ENCODE measurements around the gene CIAO2B.
A peak's percentile ranks its signal among the peaks of the same experiment; 100 is the strongest.
"Not testable (repeated sequence)": the region's sequence is repeated elsewhere in the genome, so short reads cannot be mapped to it uniquely, and the experiment has no call there.

CIAO2B gene

GRCh38 chr16:66899945-66900710, 34.1 kb downstream of the CIAO2B start:
- TF ChIP-seq PAX5 (IDR thresholded peaks at IDR 0.05; ENCODE audit: insufficient read depth, low read length, severe bottlenecking): no peak
- no peak for TF ChIP-seq TAF1 (IDR thresholded peaks at IDR 0.05; ENCODE audit: low read depth, low read length)
- no peak for TF ChIP-seq POLR2AphosphoS5 (IDR thresholded peaks at IDR 0.05; ENCODE audit: low read depth, low read length)
- TF ChIP-seq POLR2A (IDR thresholded peaks at IDR 0.05; ENCODE audit: low read depth, low read length): no peak
- no peak for TF ChIP-seq SPI1 (IDR thresholded peaks at IDR 0.05; ENCODE audit: low read depth, low read length)
- no peak for TF ChIP-seq POU2F2 (IDR thresholded peaks at IDR 0.05; ENCODE audit: low read depth, low read length)
- DNase-seq (ENCODE audit: insufficient read length, low spot score) (peak; percentile 0), FAIRE-seq (no peak)

- TF ChIP-seq TAF1 (IDR thresholded peaks at IDR 0.05; ENCODE audit: low read depth, low read length) (no peak), POU2F2 (IDR thresholded peaks at IDR 0.05; ENCODE audit: low read depth, low read length) (no peak), POLR2AphosphoS5 (IDR thresholded peaks at IDR 0.05; ENCODE audit: low read depth, low read length) (no peak), POLR2A (IDR thresholded peaks at IDR 0.05; ENCODE audit: low read depth, low read length) (no peak), PAX5 (IDR thresholded peaks at IDR 0.05; ENCODE audit: insufficient read depth, low read length, severe bottlenecking) (no peak), SPI1 (IDR thresholded peaks at IDR 0.05; ENCODE audit: low read depth, low read length) (no peak)
- FAIRE-seq (no peak), DNase-seq (ENCODE audit: insufficient read length, low spot score) (no peak)
Measured at GRCh38 chr16:66899310-66899944, 34.8 kb downstream of the CIAO2B start.

GRCh38 chr16:66898933-66899309, 35.3 kb downstream of the CIAO2B start:
- no peak for DNase-seq (ENCODE audit: insufficient read length, low spot score)
- no peak for FAIRE-seq
- TF ChIP-seq PAX5 (IDR thresholded peaks at IDR 0.05; ENCODE audit: insufficient read depth, low read length, severe bottlenecking) (no peak), POU2F2 (IDR thresholded peaks at IDR 0.05; ENCODE audit: low read depth, low read length) (no peak), POLR2A (IDR thresholded peaks at IDR 0.05; ENCODE audit: low read depth, low read length) (no peak), POLR2AphosphoS5 (IDR thresholded peaks at IDR 0.05; ENCODE audit: low read depth, low read length) (no peak), TAF1 (IDR thresholded peaks at IDR 0.05; ENCODE audit: low read depth, low read length) (no peak), SPI1 (IDR thresholded peaks at IDR 0.05; ENCODE audit: low read depth, low read length) (no peak)

GRCh38 chr16:66898207-66898606, 36.0 kb downstream of the CIAO2B start:
- no peak for DNase-seq (ENCODE audit: insufficient read length, low spot score)
- no peak for TF ChIP-seq POLR2A (IDR thresholded peaks at IDR 0.05; ENCODE audit: low read depth, low read length)
- TF ChIP-seq TAF1 (IDR thresholded peaks at IDR 0.05; ENCODE audit: low read depth, low read length): no peak
- no peak for TF ChIP-seq POLR2AphosphoS5 (IDR thresholded peaks at IDR 0.05; ENCODE audit: low read depth, low read length)
- no peak for TF ChIP-seq PAX5 (IDR thresholded peaks at IDR 0.05; ENCODE audit: insufficient read depth, low read length, severe bottlenecking)
- no peak for TF ChIP-seq POU2F2 (IDR thresholded peaks at IDR 0.05; ENCODE audit: low read depth, low read length)
- TF ChIP-seq SPI1 (IDR thresholded peaks at IDR 0.05; ENCODE audit: low read depth, low read length): no peak
- FAIRE-seq: no peak

- not testable (repeated sequence) for FAIRE-seq
Measured at GRCh38 chr16:66896682-66897081, 37.5 kb downstream of the CIAO2B start.

GRCh38 chr16:66895999-66896398, 38.2 kb downstream of the CIAO2B start:
- no peak for TF ChIP-seq TAF1 (IDR thresholded peaks at IDR 0.05; ENCODE audit: low read depth, low read length)
- no peak for TF ChIP-seq POLR2AphosphoS5 (IDR thresholded peaks at IDR 0.05; ENCODE audit: low read depth, low read length)
- TF ChIP-seq POLR2A (IDR thresholded peaks at IDR 0.05; ENCODE audit: low read depth, low read length): no peak
- TF ChIP-seq SPI1 (IDR thresholded peaks at IDR 0.05; ENCODE audit: low read depth, low read length): no peak
- no peak for TF ChIP-seq POU2F2 (IDR thresholded peaks at IDR 0.05; ENCODE audit: low read depth, low read length)
- no peak for TF ChIP-seq PAX5 (IDR thresholded peaks at IDR 0.05; ENCODE audit: insufficient read depth, low read length, severe bottlenecking)
- DNase-seq (ENCODE audit: insufficient read length, low spot score) (peak; percentile 1), FAIRE-seq (no peak)

More at GRCh38 chr16:66896682-66897081, 37.5 kb downstream of the CIAO2B start:
- not testable (repeated sequence) for DNase-seq (ENCODE audit: insufficient read length, low spot score)

GRCh38 chr16:66895689-66895979, 38.6 kb downstream of the CIAO2B start:
- DNase-seq (ENCODE audit: insufficient read length, low spot score): no peak
- TF ChIP-seq POLR2AphosphoS5 (IDR thresholded peaks at IDR 0.05; ENCODE audit: low read depth, low read length) (no peak), SPI1 (IDR thresholded peaks at IDR 0.05; ENCODE audit: low read depth, low read length) (no peak), PAX5 (IDR thresholded peaks at IDR 0.05; ENCODE audit: insufficient read depth, low read length, severe bottlenecking) (no peak), POLR2A (IDR thresholded peaks at IDR 0.05; ENCODE audit: low read depth, low read length) (no peak), POU2F2 (IDR thresholded peaks at IDR 0.05; ENCODE audit: low read depth, low read length) (no peak)
- FAIRE-seq: peak; percentile 26

GRCh38 chr16:66894948-66895688, 39.1 kb downstream of the CIAO2B start:
- peak; percentile 92 for FAIRE-seq
- peak; percentile 54 for DNase-seq (ENCODE audit: insufficient read length, low spot score)
- TF ChIP-seq POLR2A (IDR thresholded peaks at IDR 0.05; ENCODE audit: low read depth, low read length): no peak
- no peak for TF ChIP-seq SPI1 (IDR thresholded peaks at IDR 0.05; ENCODE audit: low read depth, low read length)
- TF ChIP-seq PAX5 (IDR thresholded peaks at IDR 0.05; ENCODE audit: insufficient read depth, low read length, severe bottlenecking): no peak
- TF ChIP-seq TAF1 (IDR thresholded peaks at IDR 0.05; ENCODE audit: low read depth, low read length): no peak
- 0 out of 2 replicates have a peak, but pooled peaks have one; percentile 15 for TF ChIP-seq POU2F2 (IDR thresholded peaks at IDR 0.05; ENCODE audit: low read depth, low read length)
- no peak for TF ChIP-seq POLR2AphosphoS5 (IDR thresholded peaks at IDR 0.05; ENCODE audit: low read depth, low read length)

- DNase-seq (ENCODE audit: insufficient read length, low spot score) (no peak), FAIRE-seq (no peak)
- TF ChIP-seq POU2F2 (IDR thresholded peaks at IDR 0.05; ENCODE audit: low read depth, low read length): no peak
- TF ChIP-seq TAF1 (IDR thresholded peaks at IDR 0.05; ENCODE audit: low read depth, low read length): no peak
- TF ChIP-seq POLR2A (IDR thresholded peaks at IDR 0.05; ENCODE audit: low read depth, low read length): no peak
- no peak for TF ChIP-seq POLR2AphosphoS5 (IDR thresholded peaks at IDR 0.05; ENCODE audit: low read depth, low read length)
- no peak for TF ChIP-seq PAX5 (IDR thresholded peaks at IDR 0.05; ENCODE audit: insufficient read depth, low read length, severe bottlenecking)
- TF ChIP-seq SPI1 (IDR thresholded peaks at IDR 0.05; ENCODE audit: low read depth, low read length): no peak
Measured at GRCh38 chr16:66894055-66894454, 40.1 kb downstream of the CIAO2B start.
